Inflammatory macrophage treated with lipopolysaccharide for 4 hours (primary cell): ENCODE data around the gene ATAD1.
"Not testable (repeated sequence)": the region's sequence is repeated elsewhere in the genome, so short reads cannot be mapped to it uniquely, and the experiment has no call there.

Source experiments
- DNase-seq: peaks from one replicate; pipeline ENCODE4 v3.0.0-alpha.2; 2020

Gene ATAD1

GRCh38 chr10:87817609-87818504 is at the start of gene ATAD1:
ATAD1 (minus strand) TSS chr10:87818226; CDS start chr10:87814599, 3,627 bp downstream.
- peak; percentile 85 for DNase-seq

- DNase-seq, result no peak
Observed at GRCh38 chr10:87867453-87867852, 49.4 kb upstream of the ATAD1 start.

- DNase-seq, result no peak
Observed at GRCh38 chr10:87866412-87866974, 48.5 kb upstream of the ATAD1 start.

- DNase-seq, result no peak
Observed at GRCh38 chr10:87865241-87865881, 47.3 kb upstream of the ATAD1 start.

GRCh38 chr10:87864496-87865059 is 46.6 kb upstream of the ATAD1 start:
- no peak for DNase-seq

- peak; percentile 47 for DNase-seq
Observed at GRCh38 chr10:87863951-87864495, 46.0 kb upstream of the ATAD1 start.

GRCh38 chr10:87863053-87863943 is 45.3 kb upstream of the ATAD1 start, which contains the start of the genes KLLN and PTEN:
KLLN (minus strand) TSS chr10:87863533; CDS start chr10:87862487, 1,046 bp downstream.
PTEN (plus strand) TSS chr10:87863625; CDS start chr10:87864470, 845 bp downstream.
- DNase-seq, result peak; percentile 91

- peak; percentile 46 for DNase-seq
Observed at GRCh38 chr10:87862679-87863052, 44.6 kb upstream of the ATAD1 start.

- DNase-seq, result peak; percentile 95
Observed at GRCh38 chr10:87861953-87862678, 44.1 kb upstream of the ATAD1 start.

GRCh38 chr10:87861566-87861952 is 43.5 kb upstream of the ATAD1 start:
- peak; percentile 82 for DNase-seq

- no peak for DNase-seq
Observed at GRCh38 chr10:87860816-87861403, 42.9 kb upstream of the ATAD1 start.

- peak; percentile 84 for DNase-seq
Observed at GRCh38 chr10:87860156-87860795, 42.2 kb upstream of the ATAD1 start.

GRCh38 chr10:87855665-87856064 is 37.6 kb upstream of the ATAD1 start:
- DNase-seq, result not testable (repeated sequence)

GRCh38 chr10:87855247-87855646 is 37.2 kb upstream of the ATAD1 start:
- DNase-seq, result not testable (repeated sequence)

- no peak for DNase-seq
Observed at GRCh38 chr10:87852089-87852488, 34.1 kb upstream of the ATAD1 start.

GRCh38 chr10:87850742-87851205 is 32.7 kb upstream of the ATAD1 start:
- DNase-seq, result peak; percentile 43

- DNase-seq, result no peak
Observed at GRCh38 chr10:87849001-87849400, 31.0 kb upstream of the ATAD1 start.

GRCh38 chr10:87847550-87847949 is 29.5 kb upstream of the ATAD1 start:
- DNase-seq, result peak; percentile 44

GRCh38 chr10:87846711-87847110 is 28.7 kb upstream of the ATAD1 start:
- not testable (repeated sequence) for DNase-seq

GRCh38 chr10:87846023-87846422 is 28.0 kb upstream of the ATAD1 start:
- DNase-seq, result no peak
